DND-41 (cell line): ENCODE results near the gene RALBP1.

Experiments
- CTCF ChIP-seq: IDR thresholded peaks from 2 replicates; pipeline ENCODE4 v1.5.1; 2012; ENCODE audit warnings: borderline replicate concordance, low read length, moderate library complexity, mild to moderate bottlenecking; ENCODE audit not compliant: poor library complexity, severe bottlenecking; ENCODE audit errors: extremely low read depth
- EZH2 ChIP-seq: IDR thresholded peaks from 3 replicates; pipeline ENCODE4 v1.6.1; 2012; ENCODE audit warnings: borderline replicate concordance, low read depth, mild to moderate bottlenecking, moderate library complexity, low read length, inconsistent platforms; ENCODE audit not compliant: severe bottlenecking

DNA sequence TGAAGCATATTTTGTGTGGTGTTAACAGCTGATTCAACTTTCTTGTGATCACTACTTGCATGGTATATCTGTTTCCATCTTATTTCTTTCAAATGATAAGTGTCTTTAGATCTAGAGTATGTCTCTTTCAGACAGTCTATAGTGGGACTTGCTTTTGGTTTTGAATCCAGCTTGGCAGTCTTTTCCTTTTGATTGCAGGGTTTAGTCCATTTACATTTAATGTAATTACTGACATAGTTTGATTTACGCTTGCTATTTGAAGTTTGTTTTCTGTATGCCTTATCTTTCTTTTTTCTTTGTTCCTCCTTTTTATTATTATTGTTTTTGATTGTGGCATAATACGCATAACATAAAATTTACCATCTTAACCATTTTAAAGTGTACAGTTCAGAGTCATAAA, 9.2 kb upstream of the RALBP1 start:
- TF ChIP-seq EZH2 (no peak), CTCF (no peak)
